ENCODE data around the gene ECHS1.
"Not testable (repeated sequence)": the region's sequence is repeated elsewhere in the genome, so short reads cannot be mapped to it uniquely, and the experiment has no call there.

ECHS1 gene

DNA sequence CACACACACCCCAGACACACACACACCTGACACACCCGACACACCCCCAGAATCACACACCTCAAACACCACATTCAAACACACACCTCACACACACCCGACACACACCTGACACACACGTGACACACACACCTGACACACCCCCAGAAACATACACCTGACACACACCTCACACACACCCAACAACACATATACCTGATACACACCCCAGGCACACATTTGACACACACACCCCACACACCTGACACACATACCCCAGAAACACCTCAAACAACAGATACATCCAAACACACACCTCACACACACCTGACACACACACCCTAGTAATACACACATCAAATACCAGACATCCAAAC, 35.8 kb downstream of the ECHS1 start:
- no peak for DNase-seq

DNA sequence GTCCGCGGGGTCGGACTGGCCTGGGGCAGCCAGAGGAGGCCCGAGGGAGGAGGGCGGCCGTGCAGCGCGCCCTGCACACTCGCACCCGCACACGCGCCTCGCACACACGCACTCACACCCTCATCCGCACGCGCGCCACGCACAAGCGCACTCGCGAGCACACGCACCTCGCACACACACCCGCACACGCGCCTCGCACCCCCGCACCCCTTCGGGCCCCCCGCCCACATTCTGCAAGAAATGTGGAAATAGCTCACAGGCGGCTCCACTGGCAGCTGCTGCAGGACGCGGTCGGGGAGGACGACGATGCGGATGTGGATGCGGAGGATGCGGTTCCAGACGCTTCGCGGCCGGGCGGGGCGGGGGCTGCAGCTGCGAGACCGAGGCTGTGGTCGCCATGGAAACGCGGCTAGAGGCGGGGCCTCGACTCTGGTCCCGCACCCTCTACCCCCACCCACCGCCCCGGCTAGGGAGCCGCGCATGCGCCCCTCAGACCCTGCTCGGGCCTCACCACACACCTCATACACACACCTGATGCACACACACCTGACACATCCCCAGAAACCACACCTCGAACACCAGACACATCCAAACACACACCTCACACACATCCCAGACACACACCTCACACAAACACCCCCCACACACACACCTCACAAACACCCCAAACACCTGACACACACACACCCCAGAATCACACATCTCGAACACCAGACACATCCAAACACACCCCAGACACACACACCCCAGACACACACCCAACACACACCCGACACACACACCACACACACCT, 36.4 kb downstream of the ECHS1 start, which contains the start of gene CALY:
Gene CALY (minus strand): TSS at position 320 of the 793 bp plus-strand sequence. CDS start 7,907 bp downstream, outside the sequence.
- DNase-seq: no peak

DNA sequence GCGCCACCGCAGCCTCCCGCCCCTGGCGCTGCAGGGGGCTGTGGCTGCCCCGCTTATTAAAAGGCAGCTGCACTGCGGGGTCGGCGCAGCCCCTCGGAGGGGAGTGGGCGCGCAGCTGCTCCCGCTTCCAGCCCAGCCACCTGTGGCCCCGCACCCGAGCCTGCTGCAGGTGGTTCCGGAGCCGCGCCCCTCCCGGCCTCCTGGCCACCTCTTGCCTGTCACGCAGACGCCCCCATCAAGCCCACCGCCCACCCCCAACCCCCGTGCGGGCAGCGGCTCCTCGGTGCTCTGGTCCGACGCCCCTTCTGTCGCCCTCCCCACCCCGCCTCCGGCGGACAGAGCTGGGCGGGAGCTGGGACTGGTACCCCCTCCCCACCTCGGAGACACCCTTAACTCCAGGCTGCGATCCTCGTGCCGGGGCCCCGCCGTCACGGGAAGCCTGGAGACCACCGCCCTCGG, 37.0 kb downstream of the ECHS1 start:
- no peak for DNase-seq

GRCh38 chr10:133335246-133336117, 37.7 kb downstream of the ECHS1 start:
- peak; percentile 47 for DNase-seq

GRCh38 chr10:133334503-133335245, 38.5 kb downstream of the ECHS1 start:
- no peak for DNase-seq

DNA sequence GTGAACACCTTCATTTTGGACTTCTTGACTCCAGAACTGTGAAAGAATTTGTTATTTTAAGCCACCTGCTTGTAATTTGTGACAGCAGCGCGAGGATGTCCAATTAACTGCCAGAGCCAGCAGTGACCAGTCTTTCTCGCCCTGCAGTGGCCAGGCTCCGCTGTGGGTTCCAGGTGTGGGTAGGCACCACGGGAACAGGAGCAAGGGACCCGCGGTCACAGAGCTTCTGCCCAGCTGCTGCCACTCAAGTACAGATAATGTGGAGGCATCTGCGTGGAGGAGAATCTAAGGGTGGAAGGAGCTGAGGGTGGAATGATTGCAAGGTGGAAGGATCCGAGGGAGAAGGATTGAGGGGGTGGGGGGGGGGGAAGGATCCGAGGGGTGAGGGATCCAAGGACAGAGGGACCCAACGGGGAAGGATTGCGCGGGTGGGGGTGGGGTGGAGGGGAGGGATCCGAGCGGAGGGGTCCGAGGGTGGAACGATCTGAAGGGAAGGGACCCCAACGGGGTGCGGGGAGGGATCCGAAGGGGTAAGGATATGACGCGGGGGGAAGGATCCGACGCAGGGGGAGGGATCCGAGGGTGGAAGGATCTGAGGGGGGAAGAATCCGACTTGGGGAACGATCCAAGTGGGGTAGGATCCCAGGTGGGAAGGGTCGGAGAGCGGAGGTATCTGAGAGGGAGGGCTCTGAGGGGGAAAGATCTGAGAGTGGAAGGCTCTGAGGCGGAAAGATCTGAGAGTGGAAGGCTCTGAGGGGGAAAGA, 40.0 kb downstream of the ECHS1 start:
- DNase-seq: no peak

- peak; percentile 74 for DNase-seq
Observed at GRCh38 chr10:133329491-133330202, 43.5 kb downstream of the ECHS1 start.

- no peak for DNase-seq
Observed at GRCh38 chr10:133328358-133329343, 44.5 kb downstream of the ECHS1 start.

DNA sequence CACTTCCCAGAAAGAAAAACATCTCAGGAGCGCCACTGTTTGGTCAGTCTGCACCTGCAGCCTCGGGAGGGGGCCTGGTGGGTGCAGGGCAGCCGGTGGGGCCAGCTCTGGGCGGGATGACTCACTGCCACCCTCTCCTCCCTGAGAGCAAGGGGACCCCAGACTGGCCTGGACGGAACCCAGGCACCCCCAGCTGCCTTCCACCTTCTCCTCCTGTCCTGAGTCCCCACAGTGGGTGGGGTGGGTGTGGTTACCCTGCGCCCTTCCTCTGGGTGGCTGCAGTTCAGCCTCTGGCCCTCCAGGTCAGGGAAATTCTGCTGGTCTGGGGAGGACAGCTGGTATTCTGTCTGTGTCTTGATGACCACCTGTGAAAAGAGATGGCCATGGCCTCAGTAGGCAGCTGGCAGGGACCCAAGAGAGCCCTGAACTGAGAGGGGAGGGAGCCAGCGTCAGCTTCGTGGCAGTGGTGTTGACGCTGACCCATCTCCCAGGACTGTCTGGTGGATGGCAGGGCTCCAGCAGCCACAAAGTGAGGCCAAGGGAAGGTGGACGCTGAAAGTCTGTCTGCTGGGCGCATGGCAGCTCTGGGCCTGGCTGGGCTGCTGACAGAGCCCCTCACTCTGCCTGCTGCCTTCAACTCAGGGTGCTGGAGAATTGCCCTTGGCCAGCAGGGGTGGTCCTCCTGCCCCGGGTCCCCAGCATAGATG, 45.4 kb downstream of the ECHS1 start:
- DNase-seq: no peak

- DNase-seq: peak; percentile 25
Observed at GRCh38 chr10:133326745-133327650, 46.2 kb downstream of the ECHS1 start.

DNA sequence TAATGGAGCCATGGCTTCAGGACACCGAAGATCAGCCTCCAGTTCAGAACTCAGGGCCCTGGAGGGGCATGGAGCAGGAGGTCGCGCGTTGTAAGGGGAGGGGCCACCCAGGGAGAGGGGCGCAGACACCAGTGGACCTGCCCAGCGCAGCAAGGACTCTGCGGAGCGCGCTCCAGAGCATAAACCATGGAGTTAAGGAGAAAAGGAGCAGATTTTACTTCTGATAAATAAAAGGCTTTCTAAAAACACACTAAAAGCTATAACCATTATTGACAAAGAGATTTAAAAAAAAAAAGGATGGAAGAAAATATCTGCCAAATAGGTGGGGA, 47.0 kb downstream of the ECHS1 start:
- no peak for DNase-seq

DNA sequence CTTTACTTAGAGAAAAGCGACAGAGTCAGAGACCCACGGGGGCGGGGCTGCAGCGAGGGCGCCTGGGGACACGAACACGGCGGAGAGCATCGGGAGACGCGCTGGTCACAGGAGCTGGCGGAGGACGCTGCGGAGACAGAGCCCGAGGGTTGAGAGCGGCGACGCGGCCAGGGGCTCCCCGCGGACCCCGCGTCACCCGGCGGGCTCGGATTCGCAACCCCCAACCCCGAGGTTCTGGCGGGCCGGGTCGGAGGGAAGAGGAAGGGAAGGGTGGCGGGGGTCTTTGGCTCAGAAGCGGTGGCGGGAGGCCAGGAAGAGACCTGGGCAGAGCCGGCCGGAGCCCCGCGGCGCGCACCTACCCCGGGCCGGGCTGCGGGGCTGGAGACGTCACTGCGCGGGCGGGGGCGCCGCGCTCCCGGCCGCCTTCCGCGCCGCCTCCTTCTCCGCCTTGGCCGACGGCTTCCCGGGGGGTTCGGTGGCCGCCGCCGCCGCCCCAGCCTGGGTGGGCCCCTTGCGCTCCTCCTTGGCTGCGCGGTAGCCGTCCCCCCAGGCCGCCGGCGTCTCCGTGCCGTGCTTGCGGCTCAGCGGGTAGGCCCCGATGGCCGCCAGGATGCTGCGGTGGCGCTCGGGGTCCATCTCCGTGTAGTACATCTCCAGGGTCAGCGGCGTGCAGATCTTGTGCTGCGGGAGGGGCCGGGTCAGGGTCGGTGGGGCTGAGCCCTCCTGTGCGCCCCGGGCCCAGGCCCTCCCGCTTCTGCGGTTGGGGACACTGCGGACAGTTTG, 47.5 kb downstream of the ECHS1 start:
- no peak for DNase-seq

- no peak for DNase-seq
Observed at GRCh38 chr10:133324857-133325260, 48.3 kb downstream of the ECHS1 start.

- peak; percentile 13 for DNase-seq
Observed at GRCh38 chr10:133324198-133324792, 48.9 kb downstream of the ECHS1 start.

DNA sequence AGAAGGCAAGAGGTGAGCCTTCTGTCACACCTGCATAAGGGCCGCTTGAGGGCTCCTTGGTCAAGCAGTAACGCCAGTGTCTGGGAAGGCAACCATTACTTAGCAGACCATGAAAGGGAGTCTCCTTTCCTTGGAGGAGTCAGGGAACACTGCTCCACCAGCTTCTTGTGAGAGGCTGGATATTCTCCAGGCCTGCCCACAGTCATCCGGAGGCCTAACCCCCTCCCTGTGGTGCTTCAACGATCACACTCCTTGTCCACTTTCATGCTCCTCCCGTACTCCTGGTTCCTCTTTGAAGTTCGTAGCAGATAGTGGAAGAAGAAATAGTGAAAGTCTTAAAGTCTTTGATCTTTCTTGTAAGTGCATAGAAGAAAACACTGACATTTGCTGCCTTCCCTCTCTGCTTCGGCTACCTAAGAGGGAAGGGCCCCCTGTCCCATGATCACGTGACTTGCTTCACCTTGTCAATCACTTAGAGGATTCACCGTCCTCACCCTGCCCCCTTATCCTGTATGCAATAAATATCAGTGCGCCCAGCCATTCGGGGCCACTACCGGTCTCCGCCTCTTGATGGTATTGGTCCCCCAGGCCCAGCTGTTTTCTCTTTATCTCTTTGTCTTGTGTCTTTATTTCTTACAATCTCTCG, 51.0 kb downstream of the ECHS1 start:
- not testable (repeated sequence) for DNase-seq

DNA sequence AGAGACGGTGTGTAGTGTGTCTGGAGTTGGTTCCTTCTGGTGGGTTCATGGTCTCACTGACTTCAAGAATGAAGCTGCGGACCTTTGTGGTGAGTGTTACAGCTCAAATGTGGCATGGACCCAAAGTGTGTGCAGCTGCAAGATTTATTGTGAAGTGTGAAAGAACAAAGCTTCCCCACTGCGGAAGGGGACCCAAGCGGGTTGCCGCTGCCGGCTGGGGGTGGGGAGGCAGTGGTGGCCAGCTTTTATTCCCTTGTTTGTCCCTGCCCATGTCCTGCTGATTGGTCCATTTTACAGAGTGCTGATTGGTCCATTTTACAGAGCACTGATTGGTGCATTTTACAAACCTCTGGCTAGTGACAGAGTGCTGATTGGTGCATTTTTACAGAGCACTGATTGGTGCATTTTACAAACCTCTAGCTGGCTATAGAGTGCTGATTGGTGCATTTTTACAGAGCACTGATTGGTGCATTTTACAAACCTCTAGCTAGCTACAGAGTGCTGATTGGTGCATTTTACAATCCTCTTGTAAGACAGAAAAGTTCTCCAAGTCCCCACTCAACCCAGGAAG, 52.2 kb downstream of the ECHS1 start:
- not testable (repeated sequence) for DNase-seq

All from HCEC 1CT (cell line).